PC-9 (cell line): ENCODE measurements around the gene ARMH1.

Source experiments
- EZH2 ChIP-seq: fragments of 200-600 bp; sonication (generic); IDR thresholded peaks from 2 replicates; pipeline ENCODE4 v1.8.0; 2017; ENCODE audit warnings: antibody characterized with exemption, low read depth
- TF ChIP-seq, protein P1 (sequence below): fragments of 200-600 bp; sonication (generic); conservative IDR thresholded peaks from 2 replicates; pipeline ENCODE4 v1.6.1; 2017; ENCODE audit warnings: mixed run types, antibody characterized with exemption, mild to moderate bottlenecking, moderate library complexity

GRCh38 chr1:44701141-44701573, 26.6 kb downstream of the ARMH1 start:
- TF ChIP-seq, protein P1, sequence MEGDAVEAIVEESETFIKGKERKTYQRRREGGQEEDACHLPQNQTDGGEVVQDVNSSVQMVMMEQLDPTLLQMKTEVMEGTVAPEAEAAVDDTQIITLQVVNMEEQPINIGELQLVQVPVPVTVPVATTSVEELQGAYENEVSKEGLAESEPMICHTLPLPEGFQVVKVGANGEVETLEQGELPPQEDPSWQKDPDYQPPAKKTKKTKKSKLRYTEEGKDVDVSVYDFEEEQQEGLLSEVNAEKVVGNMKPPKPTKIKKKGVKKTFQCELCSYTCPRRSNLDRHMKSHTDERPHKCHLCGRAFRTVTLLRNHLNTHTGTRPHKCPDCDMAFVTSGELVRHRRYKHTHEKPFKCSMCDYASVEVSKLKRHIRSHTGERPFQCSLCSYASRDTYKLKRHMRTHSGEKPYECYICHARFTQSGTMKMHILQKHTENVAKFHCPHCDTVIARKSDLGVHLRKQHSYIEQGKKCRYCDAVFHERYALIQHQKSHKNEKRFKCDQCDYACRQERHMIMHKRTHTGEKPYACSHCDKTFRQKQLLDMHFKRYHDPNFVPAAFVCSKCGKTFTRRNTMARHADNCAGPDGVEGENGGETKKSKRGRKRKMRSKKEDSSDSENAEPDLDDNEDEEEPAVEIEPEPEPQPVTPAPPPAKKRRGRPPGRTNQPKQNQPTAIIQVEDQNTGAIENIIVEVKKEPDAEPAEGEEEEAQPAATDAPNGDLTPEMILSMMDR: no peak
- no peak for TF ChIP-seq EZH2
